Measurements from ENCODE around the gene GAL3ST1. TPM values are rescaled to one million over a fixed set of nuclear protein-coding genes. Genes with fewer than 3 reads are reported as not detected.

The GAL3ST1 gene
- total RNA-seq, 1 experiment from 2014 or later, result 2.1 TPM

DNA sequence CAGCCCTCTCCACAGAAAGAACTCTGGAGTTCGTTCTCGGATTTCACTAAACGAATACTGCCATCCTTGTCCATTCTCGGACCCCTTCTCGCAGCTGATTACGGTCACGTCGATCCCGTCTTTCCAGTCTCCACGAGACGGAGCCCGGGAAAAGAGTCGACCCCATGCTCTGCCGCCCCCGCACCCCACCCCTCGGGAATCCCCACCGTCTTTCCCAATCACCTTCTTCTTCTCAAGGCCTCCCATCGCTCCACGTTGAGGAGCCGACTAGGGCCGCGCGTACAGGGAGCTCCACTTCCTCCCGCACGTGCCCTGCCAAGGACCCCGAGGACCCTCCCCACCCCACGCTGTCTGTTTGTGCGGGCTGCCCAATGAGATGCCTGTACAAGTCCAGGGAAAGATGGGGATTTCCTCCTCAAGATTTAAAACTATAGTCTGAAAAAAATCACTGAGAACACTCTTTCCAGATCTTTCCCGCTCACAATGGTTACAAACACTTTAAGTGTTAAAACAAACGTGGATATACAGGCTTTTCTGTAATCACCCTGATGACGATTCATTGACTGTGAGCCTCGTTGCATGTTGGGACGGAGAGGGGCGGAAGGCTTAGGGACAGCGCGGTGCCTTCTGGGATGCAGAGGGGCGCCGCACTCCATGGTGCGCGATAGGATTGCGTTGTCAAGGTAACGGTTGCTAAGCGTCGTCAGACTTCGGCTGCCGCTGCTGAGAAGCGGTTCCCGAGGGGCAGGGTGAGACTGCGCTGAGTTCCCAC lies 17.3 kb upstream of the GAL3ST1 start, which contains the start of gene PES1:
PES1 (minus strand) TSS at position 323 of the 772 bp plus-strand sequence; CDS start at position 246, 77 bp downstream.
- Histone ChIP-seq H3K9me3 (ENCODE audit: control insufficient read depth in 1 of 2, insufficient read depth in 1 of 2, low read depth in 1 of 2, low read length in 2 of 2) (no peaks in the 10 kb centered on the region), H3K27me3 (ENCODE audit: insufficient read depth, low read length) (no peaks in the 10 kb centered on the region), H3K36me3 (ENCODE audit: control insufficient read depth in 1 of 2, insufficient read depth in 2 of 2, low read length in 2 of 2) (peaks cover 23 to 32% of the 10 kb centered on the region in 2 experiments), H3K9me2 (ENCODE audit: insufficient read depth) (no peaks in the 10 kb centered on the region), H3K9ac (ENCODE audit: low read length) (peak within 1 kb of the TSS; percentile 96), H3K4me2 (ENCODE audit: low read length) (peak within 1 kb of the TSS; percentile 79), H3K4me1 (ENCODE audit: control insufficient read depth in 1 of 2, insufficient read depth in 2 of 2, low read length in 2 of 2) (peaks cover 9 to 20% of the 10 kb centered on the region in 2 experiments; a peak in 3 of 4 replicates), H3K4me3 (replicated peaks in 1 of 2; ENCODE audit: low read depth in 1 of 2, low read length in 2 of 2) (peak within 1 kb of the TSS; percentile 91 to 95), H3K79me2 (ENCODE audit: insufficient read depth, low read length) (peaks cover 51% of the 10 kb centered on the region), H4K20me1 (ENCODE audit: insufficient read depth) (no peaks in the 10 kb centered on the region), H3K27ac (ENCODE audit: low read depth, low read length) (peak within 1 kb of the TSS; percentile 66), H2AFZ (ENCODE audit: low read depth, low read length, poor library complexity, severe bottlenecking) (peak within 1 kb of the TSS; percentile 89)
- BruUV-seq (replicated peaks), result no TSS peak
- intact Hi-C loops (cut with micrococcal nuclease), result loop anchor here (1.0 kb wide), 1 partner anchor 43 kb away; no protein-coding TSS in a partner anchor
- POLR2A ChIA-PET, result no interaction called here
- CTCF ChIA-PET, result interaction anchor here (0.9 to 1.4 kb wide), 4 partner anchors 10 to 163 kb away, joined by 3 to 4 read pairs (median 4); no protein-coding TSS in a partner anchor
- ATAC-seq (peak; percentile 99), DNase-seq (ENCODE audit: low read depth, low spot score) (peak; percentile 99)
- RAD21 ChIA-PET (ENCODE audit: low non-redundant PET in 1 of 2, low total read pairs in 2 of 2, uncharacterized antibody in 2 of 2, unreplicated experiment in 2 of 2), result no interaction called here
- TF ChIP-seq, protein P1, sequence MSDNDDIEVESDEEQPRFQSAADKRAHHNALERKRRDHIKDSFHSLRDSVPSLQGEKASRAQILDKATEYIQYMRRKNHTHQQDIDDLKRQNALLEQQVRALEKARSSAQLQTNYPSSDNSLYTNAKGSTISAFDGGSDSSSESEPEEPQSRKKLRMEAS (IDR thresholded peaks at IDR 0.05), result peak; percentile 98
- TF ChIP-seq ZFX (IDR thresholded peaks at IDR 0.05) (peak; percentile 64; the same call in 1 of the 2 replicates), SP1 (IDR thresholded peaks at IDR 0.05; ENCODE audit: low read depth) (peak; percentile 85), POLR2A (IDR thresholded peaks at IDR 0.05; ENCODE audit: borderline replicate concordance, extremely low read depth, insufficient read depth, insufficient read length) (no peak), CBX3 (IDR thresholded peaks at IDR 0.05; ENCODE audit: low read depth) (peak; percentile 74; the same call in 1 of the 2 replicates), SIN3A (IDR thresholded peaks at IDR 0.05; ENCODE audit: low read depth) (peak; percentile 87; the same call in 1 of the 2 replicates), FOSL1 (IDR thresholded peaks at IDR 0.05; ENCODE audit: low read depth) (no peak), ELF1 (IDR thresholded peaks at IDR 0.05; ENCODE audit: borderline replicate concordance, low read depth) (peak; percentile 99), POLR2AphosphoS5 (IDR thresholded peaks at IDR 0.05; ENCODE audit: low read depth, low read length) (peak; percentile 71)
- TF ChIP-seq, protein P2, sequence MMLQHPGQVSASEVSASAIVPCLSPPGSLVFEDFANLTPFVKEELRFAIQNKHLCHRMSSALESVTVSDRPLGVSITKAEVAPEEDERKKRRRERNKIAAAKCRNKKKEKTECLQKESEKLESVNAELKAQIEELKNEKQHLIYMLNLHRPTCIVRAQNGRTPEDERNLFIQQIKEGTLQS (IDR thresholded peaks at IDR 0.05), result no peak
